ENCODE data around the gene CDC42BPB.

The CDC42BPB gene

DNA sequence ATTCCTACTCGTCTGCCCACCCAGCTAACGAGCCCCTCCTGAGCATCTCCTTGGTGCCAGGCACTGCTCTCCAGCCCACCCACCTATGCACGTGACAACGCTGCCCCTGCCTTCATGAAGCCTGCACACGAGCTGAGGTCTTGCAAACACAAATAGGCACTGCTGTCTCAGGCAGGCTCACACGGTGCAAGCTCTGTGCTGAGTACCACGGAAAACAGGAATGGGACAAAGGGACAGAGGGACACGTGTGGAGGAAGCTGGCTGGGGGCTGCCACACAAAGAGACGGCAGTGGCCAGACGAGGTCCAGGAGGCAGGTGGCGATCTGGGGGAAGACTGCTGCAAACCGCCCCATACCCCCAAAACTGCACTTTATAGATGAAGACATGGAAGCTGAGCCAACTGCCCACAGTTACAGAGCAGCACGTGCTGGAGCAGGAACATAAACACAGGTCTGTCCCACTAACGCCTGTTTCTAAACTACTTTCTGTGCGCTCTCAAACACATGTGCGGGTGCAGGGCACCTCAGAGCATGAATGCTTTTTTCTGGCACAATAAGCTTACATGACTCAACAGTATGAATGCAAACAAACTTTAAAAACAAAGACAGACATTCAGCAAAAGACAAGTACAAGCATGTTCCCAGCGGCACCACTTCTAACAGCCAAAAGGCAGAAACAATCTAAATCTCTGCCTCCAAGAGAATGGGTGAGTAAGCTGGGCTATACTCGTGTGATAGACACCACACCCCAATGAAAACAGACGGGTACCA lies 70.4 kb downstream of the CDC42BPB start:
- no peak for DNase-seq

- no peak for DNase-seq
These were observed 71.7 kb downstream of the CDC42BPB start for GRCh38 chr14:102985665-102986064.

GRCh38 chr14:102984336-102985102 lies 72.8 kb downstream of the CDC42BPB start:
- no peak for DNase-seq

DNA sequence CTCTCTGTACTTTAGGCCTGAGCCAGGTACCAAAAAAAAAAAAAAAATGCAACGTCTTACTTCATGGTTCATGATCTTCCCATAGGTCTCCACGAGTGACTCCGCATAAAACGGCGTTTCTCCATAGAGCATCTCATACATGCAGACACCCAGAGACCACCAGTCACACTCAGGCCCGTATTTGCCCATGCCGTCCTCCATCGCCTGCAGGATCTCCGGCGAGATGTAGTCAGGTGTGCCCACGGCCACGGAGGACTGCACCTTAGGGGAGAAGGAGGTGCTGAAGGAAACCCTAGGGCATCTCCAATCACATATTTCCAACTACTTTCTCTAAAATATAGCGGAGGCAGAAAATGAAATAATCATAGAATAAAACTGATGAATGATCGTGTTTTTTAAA lies 73.9 kb downstream of the CDC42BPB start:
- DNase-seq: no peak

DNA sequence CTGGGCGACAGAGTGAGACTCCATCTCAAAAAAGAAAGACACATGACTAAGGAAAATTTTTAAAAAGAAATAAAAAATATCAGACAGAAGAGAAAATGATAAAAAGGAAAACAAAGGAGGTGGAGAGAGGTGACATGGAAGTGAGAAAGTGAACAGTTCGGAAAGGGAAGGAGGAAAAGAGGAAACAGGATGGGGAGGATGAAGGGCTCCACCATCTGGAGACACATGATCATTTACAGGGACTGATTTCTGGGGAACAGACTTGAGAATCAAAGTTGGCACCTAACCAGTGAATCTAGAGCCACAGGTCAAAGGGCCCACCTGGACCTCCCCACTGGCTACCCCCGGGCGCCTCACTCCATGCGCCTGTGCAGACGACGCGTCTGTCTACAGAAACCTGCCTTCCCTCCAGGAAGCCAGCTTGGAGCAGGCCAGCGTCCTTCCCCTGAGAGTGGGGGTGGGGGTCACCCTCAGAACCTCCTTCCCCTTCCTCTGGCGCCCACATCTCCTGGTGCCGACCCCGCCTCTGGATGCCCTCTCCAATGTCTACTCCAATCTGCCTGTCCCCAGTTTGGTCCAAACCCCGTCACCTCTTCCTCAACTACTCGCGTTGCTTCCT lies 74.4 kb downstream of the CDC42BPB start:
- DNase-seq: no peak

DNA sequence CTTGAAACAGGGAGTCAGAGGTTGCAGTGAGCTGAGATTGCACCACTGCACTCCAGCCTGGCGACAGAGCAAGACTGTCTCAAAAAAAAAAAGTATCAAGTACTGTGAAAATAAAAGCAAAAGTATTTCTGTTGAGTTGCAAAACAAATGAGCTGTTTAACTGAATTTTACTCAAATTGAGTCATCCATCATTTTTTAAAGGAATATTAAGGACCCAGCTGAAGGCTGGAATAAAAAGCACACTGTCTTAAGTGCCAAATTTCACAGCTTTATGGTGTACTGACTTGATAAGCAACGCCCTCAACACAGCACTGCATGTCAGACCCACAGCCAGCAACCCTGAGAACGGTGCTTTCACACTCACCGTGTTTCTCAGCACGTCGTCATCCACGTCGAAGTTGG lies 76.9 kb downstream of the CDC42BPB start:
- no peak for DNase-seq

GRCh38 chr14:102979406-102979805 lies 77.9 kb downstream of the CDC42BPB start:
- DNase-seq: no peak

GRCh38 chr14:102977475-102977874 lies 79.9 kb downstream of the CDC42BPB start:
- DNase-seq: no peak

DNA sequence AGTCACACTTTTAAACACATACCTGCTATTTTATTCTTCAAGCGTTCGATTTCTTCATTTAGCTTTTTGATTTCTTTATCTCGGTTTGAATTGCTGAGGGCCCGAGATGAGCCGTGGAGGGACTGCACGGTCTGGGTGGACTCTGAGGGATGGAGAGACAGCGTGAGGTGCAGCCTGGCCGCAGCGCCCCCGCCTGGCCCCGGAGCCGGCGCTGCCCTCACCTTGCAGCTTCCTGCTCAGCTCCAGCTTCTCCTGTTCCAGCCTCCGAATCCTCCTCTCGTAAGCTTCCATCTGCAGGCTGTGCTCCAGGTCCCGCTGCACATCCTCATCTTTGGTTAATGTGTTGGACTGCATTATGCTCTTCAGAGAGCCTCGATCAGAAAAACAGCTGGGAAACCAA lies 81.7 kb downstream of the CDC42BPB start:
- DNase-seq: no peak

DNA sequence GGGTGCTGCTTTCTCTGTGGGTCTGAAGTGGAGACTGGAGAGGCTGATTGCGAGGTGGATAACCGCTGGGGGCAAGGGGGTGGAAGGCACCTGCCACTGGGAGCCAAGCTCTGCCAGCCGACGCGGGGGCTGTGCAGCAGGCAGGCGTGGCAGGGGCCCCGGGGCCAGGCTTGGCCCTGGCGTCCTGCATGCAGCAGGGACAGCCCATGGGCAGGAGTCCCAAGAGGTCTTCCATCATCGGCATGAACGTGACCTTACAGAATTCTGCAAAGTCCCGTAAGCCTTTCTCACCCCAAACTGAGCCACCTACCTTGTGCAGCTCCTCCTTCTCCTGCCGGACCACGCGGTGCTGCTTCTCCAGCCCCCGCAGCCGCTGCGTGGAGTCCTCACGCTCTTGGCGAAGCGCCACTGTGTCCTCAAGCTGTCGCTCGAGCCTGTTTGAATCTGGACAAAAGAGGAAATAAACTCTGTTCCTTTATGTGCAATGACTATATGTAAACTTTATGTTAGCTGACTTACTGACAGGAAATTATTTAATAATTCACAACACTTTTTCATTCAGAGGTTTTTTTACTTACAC lies 83.6 kb downstream of the CDC42BPB start:
- no peak for DNase-seq

DNA sequence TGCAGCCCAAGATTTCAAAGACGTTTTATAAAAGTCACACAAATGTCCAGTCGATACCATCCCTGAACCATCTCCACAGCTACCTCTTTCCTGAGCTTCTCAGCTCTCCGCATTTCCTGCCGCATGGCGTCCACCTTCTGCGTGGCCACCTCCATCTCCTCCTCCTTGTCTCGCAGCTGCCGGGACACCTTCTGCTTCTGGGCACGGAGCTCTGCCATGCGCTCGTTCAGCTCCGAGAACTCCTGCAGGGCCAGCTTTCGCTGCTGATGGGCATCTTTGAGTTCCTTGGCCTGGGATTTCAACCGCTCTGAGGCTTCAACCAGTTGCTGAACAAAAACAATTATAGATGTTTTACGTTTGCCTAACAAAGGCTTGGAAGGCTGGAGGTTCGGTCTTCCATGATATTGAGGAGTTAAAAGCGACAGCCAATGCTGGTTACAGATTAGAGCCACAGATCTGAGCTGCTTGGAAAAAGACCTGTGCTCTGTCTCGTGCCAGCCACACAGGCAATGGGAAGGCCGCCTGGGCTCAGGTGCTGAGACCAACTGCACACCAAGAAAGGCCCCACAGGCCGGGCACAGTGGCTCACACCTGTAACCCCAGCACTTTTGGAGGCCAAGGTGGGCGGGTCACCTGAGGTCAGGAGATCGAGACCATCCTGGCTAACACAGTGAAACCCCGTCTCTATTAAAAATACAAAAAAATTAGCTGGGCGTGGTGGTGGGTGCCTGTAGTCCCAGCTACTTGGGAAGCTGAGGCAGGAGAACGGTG lies 85.3 kb downstream of the CDC42BPB start:
- no peak for DNase-seq

DNA sequence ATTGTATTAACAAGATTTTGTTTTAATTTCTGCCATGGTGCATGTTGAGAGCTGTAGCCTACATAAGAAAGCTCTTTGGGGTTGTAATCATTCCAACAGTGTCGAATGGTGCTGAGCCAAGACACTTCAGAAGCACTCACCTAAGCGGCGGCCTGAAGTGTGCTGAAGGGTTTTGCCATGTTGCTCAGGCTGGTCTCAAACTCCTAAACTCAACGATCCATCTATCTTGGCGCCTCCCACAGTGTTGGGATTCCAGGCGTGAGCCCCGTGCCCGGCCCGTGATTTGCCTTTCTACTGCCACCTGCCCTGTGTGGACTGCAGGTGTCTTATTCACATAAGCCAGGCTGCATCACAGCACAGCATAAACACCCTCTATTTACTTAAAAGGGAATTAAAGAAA lies 86.0 kb downstream of the CDC42BPB start:
- no peak for DNase-seq

DNA sequence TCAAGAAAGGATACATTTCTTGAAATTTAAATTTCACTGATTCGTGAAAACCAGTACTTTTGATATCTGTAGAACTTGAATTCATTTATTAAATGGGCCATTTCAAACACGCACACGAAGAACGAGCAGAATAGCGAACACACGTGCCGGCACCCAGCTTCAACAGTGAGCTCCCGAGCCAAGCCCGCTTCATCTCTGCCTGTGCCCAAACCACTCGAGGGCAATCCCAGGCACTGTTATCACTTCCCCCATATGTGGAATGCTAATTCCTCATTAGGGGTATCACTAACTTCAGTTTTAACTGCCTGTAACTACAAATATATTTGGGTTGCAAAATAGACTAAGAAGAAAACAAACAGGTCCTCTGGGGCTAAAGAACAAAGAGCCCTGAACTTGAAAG lies 86.9 kb downstream of the CDC42BPB start:
- no peak for DNase-seq

- DNase-seq: no peak
These were observed 87.4 kb downstream of the CDC42BPB start for GRCh38 chr14:102969901-102970300.

GRCh38 chr14:102969060-102969791 lies 88.1 kb downstream of the CDC42BPB start:
- no peak for DNase-seq

- DNase-seq: no peak
These were observed 89.0 kb downstream of the CDC42BPB start for GRCh38 chr14:102968306-102968705.

DNA sequence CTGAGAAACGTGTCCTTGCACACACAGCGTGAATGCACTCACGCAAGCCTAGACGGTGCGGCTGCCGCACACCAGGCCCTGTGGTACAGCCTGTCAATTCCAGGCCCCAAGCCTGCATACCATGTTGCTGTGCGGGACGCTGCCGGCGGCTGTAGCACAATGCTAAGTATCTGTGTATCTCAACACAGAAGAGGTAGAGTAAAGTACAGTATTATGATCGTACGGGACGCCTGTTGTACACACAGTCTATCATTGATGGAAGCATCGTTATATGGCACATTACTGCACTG lies 89.9 kb downstream of the CDC42BPB start:
- DNase-seq: no peak

DNA sequence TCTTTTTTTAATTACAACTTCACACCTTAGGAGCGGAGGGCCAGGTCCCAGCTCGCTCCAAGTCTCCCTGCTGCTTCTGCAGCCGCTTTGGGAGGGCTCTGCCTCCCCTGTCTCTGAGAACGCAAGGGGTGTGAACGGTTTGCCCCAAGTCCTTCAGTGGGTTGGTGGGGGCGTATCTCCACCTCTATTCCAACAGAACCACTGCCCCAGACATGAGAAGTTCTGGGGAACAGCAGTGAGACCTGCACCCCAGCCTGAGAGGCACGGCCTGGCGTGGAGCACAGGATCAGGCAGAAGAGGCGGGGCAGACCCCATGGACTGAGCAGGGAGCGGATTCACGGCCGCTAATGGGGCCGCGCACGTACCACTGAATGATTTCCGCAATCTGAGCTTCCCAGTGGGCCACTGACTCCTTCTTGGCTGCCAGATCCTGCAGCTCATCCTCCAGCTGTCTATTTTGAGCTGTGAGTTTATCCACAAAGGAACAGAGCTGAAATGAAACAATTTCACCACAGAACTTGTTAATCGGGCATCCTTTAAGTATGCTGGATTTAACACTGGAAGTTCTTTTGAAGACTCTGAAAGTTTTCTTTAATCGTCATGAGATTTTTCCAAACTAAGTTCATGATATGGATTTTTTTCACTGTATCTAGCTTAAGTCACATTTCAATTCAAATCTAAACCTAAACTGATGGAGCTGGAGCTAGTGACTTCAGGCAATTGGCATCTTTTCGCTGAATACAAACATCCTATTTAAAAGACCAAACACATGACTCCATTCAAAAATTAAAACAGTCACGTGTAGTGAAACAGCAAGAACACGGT lies 90.5 kb downstream of the CDC42BPB start:
- no peak for DNase-seq

- DNase-seq: no peak
These were observed 91.2 kb downstream of the CDC42BPB start for GRCh38 chr14:102965971-102966655.

GRCh38 chr14:102965282-102965681 lies 92.1 kb downstream of the CDC42BPB start:
- DNase-seq: no peak

Measured in stimulated activated CD4-positive, alpha-beta T cell treated with anti-CD3 and anti-CD28 coated beads, Interleukin-4, amount 100 ng/mL, for 24 hours (primary cell).